ENCODE results near the gene LRMDA.

Gene LRMDA

DNA sequence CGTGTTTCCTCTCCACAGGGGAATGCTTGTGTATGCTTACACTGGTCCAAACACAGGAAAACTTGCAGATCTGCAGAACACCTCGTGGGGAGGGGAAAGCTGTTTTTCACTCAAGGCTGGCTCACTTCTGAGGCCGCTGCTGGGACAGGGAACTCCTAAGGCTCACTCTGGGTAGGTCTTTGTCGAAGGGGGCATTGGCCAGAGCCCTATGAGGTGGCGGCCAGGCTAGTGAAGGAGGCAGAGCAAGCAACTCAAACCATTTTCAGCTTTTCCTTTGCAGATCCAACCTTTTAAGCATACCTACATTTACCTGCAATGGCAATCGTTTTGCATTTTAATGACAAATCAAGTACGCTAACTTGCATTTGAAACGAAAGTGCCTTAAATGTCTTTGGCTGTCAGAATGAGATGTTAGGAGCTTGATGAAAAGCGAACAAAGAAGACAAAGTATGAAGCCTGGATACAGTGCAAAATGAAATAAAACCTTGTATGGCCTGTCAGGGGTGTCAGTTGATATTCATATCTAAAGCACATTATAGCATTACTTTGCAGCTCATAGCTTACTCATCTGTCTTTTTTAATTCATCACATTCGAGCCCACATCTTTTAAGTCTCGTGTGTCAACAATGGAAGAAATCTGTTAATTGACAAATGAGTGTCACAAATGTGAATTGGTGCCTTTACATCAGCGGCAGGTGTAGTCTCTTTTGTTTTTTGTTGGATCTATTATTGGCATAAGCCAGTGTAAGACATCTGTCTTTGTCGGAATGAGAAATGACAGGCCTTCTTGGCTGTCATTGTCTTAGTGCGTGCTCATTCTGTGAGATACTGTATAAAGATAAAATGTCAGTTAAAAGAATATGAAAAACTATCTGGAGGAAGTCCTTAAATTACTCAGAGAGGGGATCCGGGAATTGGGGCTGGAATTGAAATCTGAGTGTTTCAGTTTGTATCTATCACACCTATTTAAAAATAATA is 30.5 kb downstream of the LRMDA start:
- Histone ChIP-seq H3K36me3 (ENCODE audit: insufficient read depth, low read length) (no peaks in the 10 kb centered on the region), H3K9ac (ENCODE audit: low read depth, low read length) (no peak overlapping the region), H3K79me2 (ENCODE audit: insufficient read depth, low read length) (no peaks in the 10 kb centered on the region), H4K20me1 (ENCODE audit: insufficient read depth, low read length) (no peaks in the 10 kb centered on the region), H3K27me3 (ENCODE audit: insufficient read depth, low read length, poor library complexity) (peaks cover 19% of the 10 kb centered on the region), H2AFZ (ENCODE audit: low read depth, low read length) (no peak overlapping the region), H3K9me3 (ENCODE audit: insufficient read depth, low read length, severe bottlenecking) (no peaks in the 10 kb centered on the region), H3K27ac (ENCODE audit: low read length) (no peak overlapping the region), H3K4me1 (ENCODE audit: insufficient read depth, low read length) (no peaks in the 10 kb centered on the region), H3K4me2 (ENCODE audit: insufficient read depth, low read length) (no peak overlapping the region), H3K4me3 (ENCODE audit: low read depth in 1 of 2, low read length in 2 of 2) (no peak overlapping the region)
- no peak for ATAC-seq (ENCODE audit: insufficient read depth, low read depth)
- no peak for TF ChIP-seq CTCF (IDR thresholded peaks at IDR 0.05; ENCODE audit: borderline replicate concordance, extremely low read depth, low read length, poor library complexity, severe bottlenecking)
- no peak for TF ChIP-seq EZH2 (IDR thresholded peaks at IDR 0.05; ENCODE audit: borderline replicate concordance, low read depth, low read length, severe bottlenecking)
- DNase-seq, result no peak

DNA sequence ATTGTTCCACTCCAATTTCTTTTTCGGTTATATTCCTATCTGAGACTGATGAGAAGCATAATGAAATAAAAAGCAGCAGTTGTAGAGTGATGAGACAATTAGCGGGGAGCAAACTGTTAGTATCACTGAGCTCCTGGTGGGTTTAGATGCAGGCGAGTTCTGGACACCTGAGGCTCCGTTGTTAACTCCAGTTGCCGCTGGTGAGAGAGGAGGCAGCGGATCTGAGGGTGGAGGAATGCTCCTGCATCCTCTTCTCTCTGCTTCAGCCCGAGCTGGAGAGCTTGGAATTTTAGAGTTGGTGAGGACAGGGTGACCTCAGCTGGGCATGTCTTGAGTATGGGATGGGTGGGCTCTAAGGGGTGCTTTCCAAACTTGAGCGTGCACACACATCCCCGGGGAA is 31.4 kb downstream of the LRMDA start:
- Histone ChIP-seq H3K4me2 (ENCODE audit: insufficient read depth, low read length) (no peak overlapping the region), H4K20me1 (ENCODE audit: insufficient read depth, low read length) (no peaks in the 10 kb centered on the region), H3K36me3 (ENCODE audit: insufficient read depth, low read length) (no peaks in the 10 kb centered on the region), H3K27me3 (ENCODE audit: insufficient read depth, low read length, poor library complexity) (peaks cover 13% of the 10 kb centered on the region), H3K9ac (ENCODE audit: low read depth, low read length) (no peak overlapping the region), H3K79me2 (ENCODE audit: insufficient read depth, low read length) (no peaks in the 10 kb centered on the region), H3K27ac (ENCODE audit: low read length) (no peak overlapping the region), H2AFZ (ENCODE audit: low read depth, low read length) (no peak overlapping the region), H3K9me3 (ENCODE audit: insufficient read depth, low read length, severe bottlenecking) (no peaks in the 10 kb centered on the region), H3K4me3 (ENCODE audit: low read depth in 1 of 2, low read length in 2 of 2) (no peak overlapping the region), H3K4me1 (ENCODE audit: insufficient read depth, low read length) (no peaks in the 10 kb centered on the region)
- no peak for ATAC-seq (ENCODE audit: insufficient read depth, low read depth)
- DNase-seq, result no peak
- TF ChIP-seq EZH2 (IDR thresholded peaks at IDR 0.05; ENCODE audit: borderline replicate concordance, low read depth, low read length, severe bottlenecking) (no peak), CTCF (IDR thresholded peaks at IDR 0.05; ENCODE audit: borderline replicate concordance, extremely low read depth, low read length, poor library complexity, severe bottlenecking) (no peak)

GRCh38 chr10:75464478-75465449 is 33.3 kb downstream of the LRMDA start:
- Histone ChIP-seq H3K4me2 (ENCODE audit: insufficient read depth, low read length) (no peak overlapping the region), H3K27me3 (ENCODE audit: insufficient read depth, low read length, poor library complexity) (peaks cover 10% of the 10 kb centered on the region), H3K27ac (ENCODE audit: low read length) (no peak overlapping the region), H3K36me3 (ENCODE audit: insufficient read depth, low read length) (no peaks in the 10 kb centered on the region), H3K4me3 (ENCODE audit: low read depth in 1 of 2, low read length in 2 of 2) (no peak overlapping the region), H3K9me3 (ENCODE audit: insufficient read depth, low read length, severe bottlenecking) (no peaks in the 10 kb centered on the region), H2AFZ (ENCODE audit: low read depth, low read length) (no peak overlapping the region), H3K79me2 (ENCODE audit: insufficient read depth, low read length) (no peaks in the 10 kb centered on the region), H4K20me1 (ENCODE audit: insufficient read depth, low read length) (no peaks in the 10 kb centered on the region), H3K4me1 (ENCODE audit: insufficient read depth, low read length) (no peaks in the 10 kb centered on the region), H3K9ac (ENCODE audit: low read depth, low read length) (no peak overlapping the region)
- ATAC-seq (ENCODE audit: insufficient read depth, low read depth) (no peak), DNase-seq (no peak)
- TF ChIP-seq EZH2 (IDR thresholded peaks at IDR 0.05; ENCODE audit: borderline replicate concordance, low read depth, low read length, severe bottlenecking) (no peak), CTCF (IDR thresholded peaks at IDR 0.05; ENCODE audit: borderline replicate concordance, extremely low read depth, low read length, poor library complexity, severe bottlenecking) (no peak)

Data from DND-41 (cell line).